A673 (cell line): ENCODE data around the gene CCR6.

ENCODE experiments used
- CTCF ChIP-seq: fragments of 300-800, 200-600 bp; sonication (generic); conservative IDR thresholded peaks from 2 replicates; pipeline ENCODE4 v1.5.1; 2017; ENCODE audit warnings: low read depth, mild to moderate bottlenecking, antibody characterized with exemption, low read length, moderate library complexity, mixed read lengths
- EZH2 ChIP-seq: fragments of 200-600 bp; sonication (generic); IDR thresholded peaks from 2 replicates; pipeline ENCODE4 v1.6.1; 2017; ENCODE audit warnings: borderline replicate concordance, low read depth, mild to moderate bottlenecking, mixed read lengths, antibody characterized with exemption, low read length; ENCODE audit not compliant: poor library complexity, severe bottlenecking

GRCh38 chr6:167092672-167093339 is 30.1 kb upstream of the CCR6 start:
- TF ChIP-seq CTCF (no peak), EZH2 (no peak)
